Muscle layer of colon (tissue), 2 donors: ENCODE measurements around the gene DNAH3.

Source experiments
- H3K27ac ChIP-seq: one replicate; pipeline ENCODE4 v1.7.0; 2013; ENCODE audit warnings: low read depth, mild to moderate bottlenecking, low read length, moderate library complexity
- H3K27me3 ChIP-seq, 2 donors: one replicate each; pipeline ENCODE4 v1.7.0; 2013; ENCODE audit warnings: low read length in 2 of 2, mild to moderate bottlenecking in 2 of 2; ENCODE audit not compliant: insufficient read depth in 2 of 2, control insufficient read depth in 1 of 2
- H3K36me3 ChIP-seq: one replicate; pipeline ENCODE4 v1.7.0; 2013; ENCODE audit warnings: mild to moderate bottlenecking, low read length; ENCODE audit not compliant: insufficient read depth
- H3K4me1 ChIP-seq: one replicate; pipeline ENCODE4 v1.7.0; 2013; ENCODE audit warnings: mild to moderate bottlenecking, low read length; ENCODE audit not compliant: insufficient read depth
- H3K4me3 ChIP-seq, 2 donors: one replicate each; pipeline ENCODE4 v1.7.0; 2013; ENCODE audit warnings: low read length in 2 of 2, low read depth in 1 of 2, mild to moderate bottlenecking in 1 of 2, moderate library complexity in 1 of 2
- H3K9ac ChIP-seq: one replicate; pipeline ENCODE4 v1.7.0; 2013; ENCODE audit warnings: low read length
- H3K9me3 ChIP-seq: one replicate; pipeline ENCODE4 v1.7.0; 2013; ENCODE audit warnings: mild to moderate bottlenecking, low read length
- donor health status: abdominal sarcoma.
- donor health status: Adenocarcinoma of cecum.

Gene DNAH3

GRCh38 chr16:20910781-20911321 lies 239.8 kb downstream of the DNAH3 start:
- no peaks in the 10 kb centered on the region for H3K27me3 ChIP-seq
- H3K36me3 ChIP-seq, result no peaks in the 10 kb centered on the region
- peaks cover 26% of the 10 kb centered on the region for H3K4me1 ChIP-seq
- H3K9me3 ChIP-seq, result no peaks in the 10 kb centered on the region
- no peak overlapping the region for H3K4me3 ChIP-seq
- no peak overlapping the region for H3K9ac ChIP-seq
- no peak overlapping the region for H3K27ac ChIP-seq

- no peaks in the 10 kb centered on the region for H3K27me3 ChIP-seq
- H3K9me3 ChIP-seq, result no peaks in the 10 kb centered on the region
- H3K4me3 ChIP-seq, result no peak overlapping the region
- H3K27ac ChIP-seq, result peak overlapping the region; percentile 73
- H3K36me3 ChIP-seq, result peaks cover 7% of the 10 kb centered on the region
- H3K9ac ChIP-seq, result no peak overlapping the region
- peaks cover 57% of the 10 kb centered on the region for H3K4me1 ChIP-seq
Measured at GRCh38 chr16:20906341-20907255, 244.0 kb downstream of the DNAH3 start.

GRCh38 chr16:20905576-20905975 lies 245.1 kb downstream of the DNAH3 start:
- Histone ChIP-seq H3K4me1 (peaks cover 57% of the 10 kb centered on the region), H3K9me3 (no peaks in the 10 kb centered on the region), H3K27me3 (no peaks in the 10 kb centered on the region), H3K27ac (peak overlapping the region; percentile 73), H3K36me3 (peaks cover 7% of the 10 kb centered on the region), H3K4me3 (no peak overlapping the region), H3K9ac (no peak overlapping the region)

- H3K4me1 ChIP-seq, result peaks cover 57% of the 10 kb centered on the region
- H3K9me3 ChIP-seq, result no peaks in the 10 kb centered on the region
- H3K9ac ChIP-seq, result no peak overlapping the region
- H3K27ac ChIP-seq, result peak overlapping the region; percentile 40
- peaks cover 7% of the 10 kb centered on the region for H3K36me3 ChIP-seq
- H3K27me3 ChIP-seq, result no peaks in the 10 kb centered on the region
- no peak overlapping the region for H3K4me3 ChIP-seq
Measured at GRCh38 chr16:20904507-20905081, 246.1 kb downstream of the DNAH3 start.

- Histone ChIP-seq H3K4me1 (peaks cover 60% of the 10 kb centered on the region), H3K9me3 (no peaks in the 10 kb centered on the region), H3K36me3 (peaks cover 7% of the 10 kb centered on the region), H3K27ac (peak overlapping the region; percentile 59), H3K27me3 (no peaks in the 10 kb centered on the region), H3K9ac (no peak overlapping the region), H3K4me3 (no peak overlapping the region)
Measured at GRCh38 chr16:20903899-20904506, 246.6 kb downstream of the DNAH3 start.

GRCh38 chr16:20903116-20903898 lies 247.3 kb downstream of the DNAH3 start:
- Histone ChIP-seq H3K4me3 (no peak overlapping the region), H3K27ac (peak overlapping the region; percentile 59), H3K27me3 (no peaks in the 10 kb centered on the region), H3K9ac (no peak overlapping the region), H3K4me1 (peaks cover 67% of the 10 kb centered on the region), H3K36me3 (peaks cover 7% of the 10 kb centered on the region), H3K9me3 (no peaks in the 10 kb centered on the region)

- H3K4me3 ChIP-seq, result no peak overlapping the region
- no peaks in the 10 kb centered on the region for H3K9me3 ChIP-seq
- H3K9ac ChIP-seq, result no peak overlapping the region
- H3K4me1 ChIP-seq, result peaks cover 67% of the 10 kb centered on the region
- peak overlapping the region; percentile 100 for H3K27ac ChIP-seq
- H3K36me3 ChIP-seq, result peaks cover 7% of the 10 kb centered on the region
- H3K27me3 ChIP-seq, result no peaks in the 10 kb centered on the region
Measured at GRCh38 chr16:20902426-20902825, 248.2 kb downstream of the DNAH3 start.

- Histone ChIP-seq H3K27me3 (no peaks in the 10 kb centered on the region), H3K4me1 (peaks cover 64% of the 10 kb centered on the region), H3K9ac (peak overlapping the region; percentile 90), H3K9me3 (no peaks in the 10 kb centered on the region), H3K36me3 (peaks cover 15% of the 10 kb centered on the region), H3K27ac (peak overlapping the region; percentile 100), H3K4me3 (peak overlapping the region; percentile 82 to 92)
Measured at GRCh38 chr16:20901436-20902112, 249.1 kb downstream of the DNAH3 start.

- Histone ChIP-seq H3K4me1 (peaks cover 59% of the 10 kb centered on the region), H3K27me3 (no peaks in the 10 kb centered on the region), H3K27ac (peak overlapping the region; percentile 100), H3K36me3 (peaks cover 15% of the 10 kb centered on the region), H3K4me3 (peak overlapping the region; percentile 82 to 92), H3K9ac (peak overlapping the region; percentile 90), H3K9me3 (no peaks in the 10 kb centered on the region)
Measured at GRCh38 chr16:20901068-20901435, 249.6 kb downstream of the DNAH3 start.

- peaks cover 15% of the 10 kb centered on the region for H3K36me3 ChIP-seq
- peak within 1 kb of the TSS; percentile 82 to 92 for H3K4me3 ChIP-seq
- H3K9ac ChIP-seq, result peak within 1 kb of the TSS; percentile 90
- H3K27ac ChIP-seq, result peak within 1 kb of the TSS; percentile 100
- H3K4me1 ChIP-seq, result peaks cover 53% of the 10 kb centered on the region
- no peaks in the 10 kb centered on the region for H3K9me3 ChIP-seq
- H3K27me3 ChIP-seq, result no peaks in the 10 kb centered on the region
Measured at GRCh38 chr16:20900299-20901067, 250.2 kb downstream of the DNAH3 start, which contains the start of the genes DCUN1D3 and LYRM1. TSS of gene DCUN1D3 (minus strand) at chr16:20900358. CDS start at chr16:20862538, 37,820 bp downstream. TSS of gene LYRM1 (plus strand) at chr16:20900771. CDS start at chr16:20915556, 14,785 bp downstream.
